Esophagus squamous epithelium (tissue), 5 donors: Measurements from ENCODE around the gene CRHR2. TPM values are rescaled to one million over a fixed set of nuclear protein-coding genes. Genes with fewer than 3 reads are reported as not detected.

ENCODE experiments used
- DNase-seq: peaks from one replicate; lab custom pipeline; 2025; lab: John Stamatoyannopoulos, UW
- H3K27ac ChIP-seq, 4 donors: fragments of 200-600 bp; sonication (generic); one replicate each; pipeline ENCODE4 v1.5.1; 2016 to 2019; ENCODE audit warnings: mild to moderate bottlenecking in 1 of 4
- H3K27me3 ChIP-seq, 4 donors: fragments of 200-600 bp; sonication (generic); 1 replicate in 3 of 4; 2 replicates in 1 of 4; pipeline versions ENCODE4 v1.5.1 to v1.6.0; 2017 to 2021; ENCODE audit warnings: antibody characterized with exemption in 1 of 4
- H3K36me3 ChIP-seq, 3 donors: fragments of 200-600 bp; sonication (generic); one replicate each; pipeline ENCODE4 v1.5.1; 2016 to 2019
- H3K4me1 ChIP-seq, 3 donors: fragments of 200-600 bp; sonication (generic); one replicate each; pipeline ENCODE4 v1.5.1; 2017 to 2019
- H3K4me3 ChIP-seq, 4 donors: fragments of 200-600 bp; sonication (generic); 1 replicate in 3 of 4; 2 replicates in 1 of 4; pipeline ENCODE4 v1.5.1; 2016 to 2019; ENCODE audit warnings: mild to moderate bottlenecking in 2 of 4, moderate library complexity in 1 of 4
- H3K9me3 ChIP-seq, 3 donors: fragments of 200-600 bp; sonication (generic); one replicate each; pipeline ENCODE4 v1.5.1; 2016 to 2019
- CTCF ChIP-seq, 6 experiments: fragments of 450-650 bp in 4 of 6; fragments of 200-600 bp in 2 of 6; sonication (generic) in 2 of 6; IDR thresholded peaks; one replicate each; pipeline ENCODE4 v1.5.1; 2016 to 2019; ENCODE audit warnings: antibody characterized with exemption in 6 of 6, mild to moderate bottlenecking in 4 of 6, moderate library complexity in 4 of 6
- POLR2A ChIP-seq, 4 donors: fragments of 450-650 bp; IDR thresholded peaks; one replicate each; pipeline ENCODE4 v1.6.1; 2017; ENCODE audit warnings: antibody characterized with exemption in 4 of 4, mild to moderate bottlenecking in 4 of 4, moderate library complexity in 3 of 4
- WGBS, 2 donors: methylation state at CpG; one replicate each; pipeline ENCODE4 v1.1.5; 2018; 5-methylcytosine and 5-hydroxymethylcytosine counted together
- intact Hi-C: fragments of 100-400 bp; cut with DNase I; formaldehyde crosslinking; loops from one replicate; pipeline ENCODE4 v1.15.0; 2022
- total RNA-seq, 4 donors: library from RNA; depleted of rRNA; stranded (reverse); fragments of >200 nt; gene quantifications; one replicate each; pipeline ENCODE4 v1.1.0, GENCODE V29; 2016
- donor health status: DM: yes; HTN: yes; CAD: no.

Gene CRHR2
- total RNA-seq, 4 donors from 2014 or later = under 0.01 to 0.09 TPM; not detected in 2

DNA sequence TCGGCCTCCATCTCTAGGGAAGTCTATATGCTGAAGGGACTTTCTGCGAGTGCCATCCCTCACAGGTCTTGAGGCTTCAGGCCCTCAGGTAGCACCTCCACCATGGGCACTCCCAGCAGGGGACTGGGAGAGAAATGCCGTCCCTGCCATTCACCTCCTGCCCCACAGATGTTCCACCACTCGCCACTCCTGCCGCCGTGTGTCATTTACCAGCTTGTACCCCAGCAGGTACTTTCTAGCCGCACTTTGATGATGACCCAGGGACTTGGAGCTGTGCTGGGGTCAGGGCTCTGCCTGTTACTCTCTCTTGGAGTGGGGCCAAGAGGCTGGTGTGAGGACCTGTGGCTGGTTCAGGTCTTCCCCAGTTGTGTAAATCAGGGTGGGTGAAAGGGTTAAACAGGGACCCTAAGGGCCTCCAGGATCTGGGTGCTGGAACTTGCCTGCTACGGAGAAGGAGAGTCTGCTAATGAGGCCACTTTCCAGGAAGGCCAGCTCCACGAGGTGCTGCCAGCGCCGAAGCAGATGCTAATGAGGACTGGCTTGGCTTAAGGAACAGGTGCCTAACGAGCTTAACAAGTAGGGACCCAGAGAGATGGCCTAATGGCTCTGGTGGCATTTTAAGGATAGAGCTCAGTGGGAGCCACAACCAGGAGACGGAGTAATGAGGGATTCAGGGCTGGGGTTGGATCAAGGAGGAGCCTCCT, 32.4 kb downstream of the CRHR2 start:
- no peaks in the 10 kb centered on the region for H3K27me3 ChIP-seq
- 80 to 87% methylated on average over 2 to 9 of the region's 13 CpGs for WGBS, 2 donors
- TF ChIP-seq POLR2A (IDR thresholded peaks at IDR 0.05) = no peak
- no peak for TF ChIP-seq CTCF (IDR thresholded peaks at IDR 0.05)
- H3K9me3 ChIP-seq = no peaks in the 10 kb centered on the region
- intact Hi-C loops = no loop called here
- H3K36me3 ChIP-seq = peaks cover 0 to 10% (median 0%) of the 10 kb centered on the region in 3 donors
- H3K4me1 ChIP-seq = peaks cover 0 to 3% (median 0%) of the 10 kb centered on the region in 3 donors
- no peak for DNase-seq
- no peak overlapping the region for H3K27ac ChIP-seq
- H3K4me3 ChIP-seq = no peak overlapping the region

GRCh38 chr7:30648744-30649540, 33.3 kb downstream of the CRHR2 start:
- no peak overlapping the region for H3K4me3 ChIP-seq
- no peaks in the 10 kb centered on the region for H3K27me3 ChIP-seq
- no peaks in the 10 kb centered on the region for H3K9me3 ChIP-seq
- H3K27ac ChIP-seq = no peak overlapping the region
- no peak for DNase-seq
- H3K4me1 ChIP-seq = peaks cover 0 to 6% (median 0%) of the 10 kb centered on the region in 3 donors
- H3K36me3 ChIP-seq = peaks cover 0 to 13% (median 0%) of the 10 kb centered on the region in 3 donors
- intact Hi-C loops = no loop called here
- 95% methylated on average over 6 to 8 of the region's 15 CpGs for WGBS, 2 donors
- TF ChIP-seq CTCF (IDR thresholded peaks at IDR 0.05) (no peak), POLR2A (IDR thresholded peaks at IDR 0.05) (no peak)

GRCh38 chr7:30647589-30648364, 34.5 kb downstream of the CRHR2 start:
- DNase-seq = no peak
- Histone ChIP-seq H3K36me3 (peaks cover 0 to 13% (median 0%) of the 10 kb centered on the region in 3 donors), H3K9me3 (no peaks in the 10 kb centered on the region), H3K4me1 (peaks cover 0 to 6% (median 0%) of the 10 kb centered on the region in 3 donors), H3K27ac (no peak overlapping the region), H3K27me3 (no peaks in the 10 kb centered on the region), H3K4me3 (no peak overlapping the region)
- WGBS, 2 donors = 74 to 81% methylated on average over 9 to 10 of the region's 10 CpGs
- intact Hi-C loops = no loop called here
- TF ChIP-seq POLR2A (IDR thresholded peaks at IDR 0.05) (no peak), CTCF (IDR thresholded peaks at IDR 0.05) (no peak)

- DNase-seq = no peak
- TF ChIP-seq CTCF (IDR thresholded peaks at IDR 0.05) (no peak), POLR2A (IDR thresholded peaks at IDR 0.05) (no peak)
- no peak overlapping the region for H3K4me3 ChIP-seq
- intact Hi-C loops = no loop called here
- peaks cover 0 to 6% (median 0%) of the 10 kb centered on the region in 3 donors for H3K4me1 ChIP-seq
- H3K27me3 ChIP-seq = no peaks in the 10 kb centered on the region
- H3K27ac ChIP-seq = no peak overlapping the region
- no peaks in the 10 kb centered on the region for H3K9me3 ChIP-seq
- 91 to 93% methylated on average over 10 to 11 of the region's 12 CpGs for WGBS, 2 donors
- H3K36me3 ChIP-seq = peaks cover 0 to 13% (median 0%) of the 10 kb centered on the region in 3 donors
These were observed 36.1 kb downstream of the CRHR2 start for GRCh38 chr7:30646154-30646553.
